ENCODE results near the gene GUCY2C.

Gene GUCY2C

DNA sequence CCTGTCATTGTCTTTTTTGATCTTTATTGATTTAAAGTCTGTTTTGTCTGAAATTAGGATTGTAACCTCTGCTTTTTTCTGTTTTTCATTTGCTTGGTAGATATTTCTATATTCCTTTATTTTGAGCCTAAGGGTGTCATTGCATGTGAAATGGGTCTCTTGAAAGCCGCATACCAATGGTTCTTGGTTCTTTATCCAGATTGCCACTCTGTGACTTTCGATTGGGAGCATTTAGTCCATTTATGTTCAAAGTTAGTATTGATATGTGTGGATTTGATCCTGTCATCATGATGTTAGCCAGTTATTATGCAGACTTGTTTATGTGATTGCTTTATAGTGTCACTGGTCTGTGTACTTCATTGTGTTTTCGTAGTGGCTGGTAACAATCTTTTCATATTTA lies 98.9 kb downstream of the GUCY2C start:
- ATAC-seq (ENCODE audit: low read depth), result no peak
- peaks cover 10% of the 10 kb centered on the region for H3K9me3 Mint-ChIP-seq
- no peak overlapping the region for H3K27ac Mint-ChIP-seq
- peaks cover 3% of the 10 kb centered on the region for H3K4me1 Mint-ChIP-seq
- no peaks in the 10 kb centered on the region for H3K36me3 Mint-ChIP-seq
- H3K4me3 Mint-ChIP-seq, result no peak overlapping the region
- no peak for DNase-seq (ENCODE audit: low spot score in 2 of 2)
- H3K27me3 Mint-ChIP-seq, result no peaks in the 10 kb centered on the region

DNA sequence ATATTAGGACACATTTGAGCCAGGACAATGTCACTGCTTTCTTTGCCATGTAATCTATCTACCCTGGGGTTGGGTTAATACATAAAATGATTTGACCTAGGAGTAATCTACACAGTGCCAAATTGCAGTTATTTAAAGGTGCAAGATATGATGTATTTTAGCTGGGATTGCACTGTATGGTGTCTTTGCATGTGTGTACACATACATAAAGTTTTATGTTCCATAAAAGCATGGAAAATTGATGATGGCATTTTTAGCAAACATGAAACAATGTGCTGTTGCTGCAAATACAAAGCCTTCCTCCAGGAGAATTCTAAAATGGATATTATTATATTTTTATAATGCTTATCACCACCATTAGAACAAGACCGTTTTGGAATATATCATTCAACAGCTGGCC lies 104.7 kb downstream of the GUCY2C start:
- Mint-ChIP-seq H3K9me3 (peaks cover 2% of the 10 kb centered on the region), H3K4me3 (no peak overlapping the region), H3K36me3 (no peaks in the 10 kb centered on the region)

DNA sequence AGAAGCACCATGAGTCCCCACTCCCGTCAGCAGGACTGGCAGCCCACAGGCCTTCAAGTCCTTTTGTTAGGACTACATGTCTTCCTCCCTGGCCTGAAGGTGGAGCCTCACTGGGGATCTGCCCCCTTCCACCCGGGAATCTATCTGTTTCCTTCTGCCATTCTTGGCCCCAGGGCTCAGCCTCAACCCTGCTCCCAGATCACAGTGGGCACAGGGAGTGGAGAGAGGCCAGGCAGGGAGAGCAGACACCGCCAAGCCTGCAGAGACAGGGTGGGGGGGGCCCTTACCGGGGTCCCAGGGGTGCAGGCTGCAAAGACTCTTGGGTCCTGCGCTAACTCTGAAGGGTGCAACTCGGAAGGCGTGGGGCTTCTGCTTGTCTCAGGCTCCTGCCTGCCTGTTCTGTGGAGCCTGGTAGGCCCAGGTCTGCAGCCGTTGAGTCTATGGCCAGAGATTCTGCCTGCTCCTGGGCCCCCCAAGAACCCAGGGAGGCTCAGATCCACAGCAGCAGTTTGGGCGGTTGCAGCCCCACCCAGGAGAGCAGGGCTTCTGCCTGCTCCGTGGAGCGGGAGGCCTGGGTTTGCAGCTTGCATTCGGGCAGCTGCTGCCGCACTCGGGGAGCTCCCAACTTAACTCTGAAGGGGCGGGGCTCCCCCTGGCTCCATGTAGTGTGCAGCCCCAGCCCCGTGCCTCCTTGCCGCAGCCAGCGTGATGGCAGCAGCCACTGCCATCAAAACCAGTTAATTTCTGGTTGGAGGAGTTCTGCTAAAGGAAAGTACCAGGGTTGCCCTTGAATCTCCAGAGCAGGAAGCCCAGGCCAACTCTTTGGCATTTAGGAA lies 107.0 kb downstream of the GUCY2C start:
- no peaks in the 10 kb centered on the region for H3K9me3 Mint-ChIP-seq
- H3K4me3 Mint-ChIP-seq, result no peak overlapping the region
- H3K27me3 Mint-ChIP-seq, result no peaks in the 10 kb centered on the region

More for the DNA sequence above, 104.7 kb downstream of the GUCY2C start:
- Mint-ChIP-seq H3K4me1 (no peaks in the 10 kb centered on the region), H3K27me3 (no peaks in the 10 kb centered on the region), H3K27ac (no peak overlapping the region)
- DNase-seq (ENCODE audit: low spot score in 2 of 2) (no peak), ATAC-seq (ENCODE audit: low read depth) (no peak)

DNA sequence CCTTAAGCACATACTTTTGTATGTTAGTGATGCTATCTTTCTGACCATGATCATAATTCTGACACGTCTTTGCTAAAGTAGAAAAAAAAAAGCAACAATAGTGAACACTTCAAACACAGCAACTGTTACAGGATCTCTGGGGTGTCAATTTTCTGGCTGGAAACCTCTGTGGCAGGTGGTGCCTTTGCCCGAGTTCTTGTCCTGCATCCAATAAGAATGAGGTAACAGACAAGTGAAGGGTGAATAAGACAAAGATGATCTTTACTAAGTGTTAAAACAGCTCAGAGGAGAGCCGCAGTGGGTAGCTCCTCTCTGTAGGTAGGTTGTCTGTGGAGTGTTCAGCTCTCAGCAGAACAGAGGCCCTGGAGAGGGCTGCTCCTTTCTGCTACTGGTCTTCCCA lies 107.8 kb downstream of the GUCY2C start:
- Mint-ChIP-seq H3K4me1 (no peaks in the 10 kb centered on the region), H3K36me3 (no peaks in the 10 kb centered on the region), H3K27me3 (no peaks in the 10 kb centered on the region), H3K27ac (no peak overlapping the region), H3K9me3 (no peaks in the 10 kb centered on the region), H3K4me3 (no peak overlapping the region)
- ATAC-seq (ENCODE audit: low read depth), result no peak
- no peak for DNase-seq (ENCODE audit: low spot score in 2 of 2)

More for the DNA sequence above, 107.0 kb downstream of the GUCY2C start:
- H3K4me1 Mint-ChIP-seq, result no peaks in the 10 kb centered on the region
- DNase-seq (ENCODE audit: low spot score in 2 of 2) (no peak), ATAC-seq (ENCODE audit: low read depth) (no peak)
- no peak overlapping the region for H3K27ac Mint-ChIP-seq
- no peaks in the 10 kb centered on the region for H3K36me3 Mint-ChIP-seq

DNA sequence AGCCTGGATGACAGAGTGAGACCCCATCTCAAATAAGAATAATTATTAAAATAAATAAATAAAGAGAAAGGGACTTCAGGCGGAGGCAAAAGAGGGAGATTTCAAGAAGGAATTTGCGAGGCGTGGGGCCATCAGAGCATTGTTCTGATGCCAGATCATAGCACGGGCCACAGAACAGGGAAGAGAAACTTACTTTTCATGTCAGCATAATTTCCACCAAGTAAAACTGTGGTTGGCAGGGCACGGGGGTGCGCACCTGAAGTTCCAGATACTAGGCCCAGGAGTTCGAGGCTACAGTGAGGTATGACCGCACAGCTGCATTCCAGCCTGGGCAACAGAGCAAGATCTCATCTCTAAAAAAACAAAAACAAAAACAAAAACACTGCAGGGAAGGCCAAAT lies 117.8 kb downstream of the GUCY2C start:
- Mint-ChIP-seq H3K9me3 (no peaks in the 10 kb centered on the region), H3K27me3 (no peaks in the 10 kb centered on the region), H3K4me3 (no peak overlapping the region), H3K36me3 (no peaks in the 10 kb centered on the region), H3K4me1 (peaks cover 22% of the 10 kb centered on the region), H3K27ac (no peak overlapping the region)
- ATAC-seq (ENCODE audit: low read depth) (peak; percentile 75), DNase-seq (ENCODE audit: low spot score in 2 of 2) (no peak)

DNA sequence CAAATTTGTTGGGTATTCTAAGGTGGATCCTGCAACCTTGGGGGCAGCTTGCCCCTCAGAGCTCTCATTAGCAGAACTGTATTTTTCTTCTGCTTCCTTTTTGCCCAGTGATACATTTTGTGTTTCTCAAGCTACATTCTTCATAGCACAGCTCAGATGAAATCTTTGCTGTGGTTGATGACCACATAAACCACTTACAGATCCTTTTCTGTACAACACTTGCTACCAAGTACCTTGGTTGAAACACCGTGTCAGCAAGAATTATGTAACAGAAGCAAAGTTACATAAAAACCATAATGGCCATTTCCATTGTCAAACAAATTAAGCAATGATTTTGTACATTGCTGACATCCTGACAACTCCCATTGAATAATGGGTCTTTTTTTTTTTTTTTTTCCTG lies 119.1 kb downstream of the GUCY2C start:
- Mint-ChIP-seq H3K36me3 (no peaks in the 10 kb centered on the region), H3K27ac (no peak overlapping the region), H3K4me3 (no peak overlapping the region), H3K4me1 (peaks cover 22% of the 10 kb centered on the region), H3K27me3 (no peaks in the 10 kb centered on the region), H3K9me3 (no peaks in the 10 kb centered on the region)
- DNase-seq (ENCODE audit: low spot score in 2 of 2) (no peak), ATAC-seq (ENCODE audit: low read depth) (peak; percentile 53)

DNA sequence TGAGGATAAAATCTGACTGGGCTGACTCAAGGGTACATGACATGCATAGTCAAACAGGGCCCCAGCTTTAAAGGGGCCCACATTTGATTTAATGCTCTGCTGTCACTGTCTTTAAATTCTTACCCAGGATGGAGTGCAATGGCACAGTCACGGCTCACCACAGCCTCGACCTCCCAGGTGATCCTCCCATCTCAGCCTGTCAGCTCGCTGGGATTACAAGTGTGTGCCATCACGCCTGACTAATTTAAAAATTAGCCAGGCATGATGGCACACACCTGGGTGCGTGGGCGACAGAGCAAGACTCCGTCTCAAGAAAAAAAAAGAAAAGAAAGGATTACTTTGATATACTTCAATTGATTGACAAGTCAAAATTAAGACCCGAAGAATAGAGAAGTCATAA lies 119.5 kb downstream of the GUCY2C start:
- peaks cover 22% of the 10 kb centered on the region for H3K4me1 Mint-ChIP-seq
- no peak overlapping the region for H3K27ac Mint-ChIP-seq
- H3K4me3 Mint-ChIP-seq, result no peak overlapping the region
- no peaks in the 10 kb centered on the region for H3K27me3 Mint-ChIP-seq
- H3K9me3 Mint-ChIP-seq, result no peaks in the 10 kb centered on the region
- H3K36me3 Mint-ChIP-seq, result no peaks in the 10 kb centered on the region
- no peak for DNase-seq (ENCODE audit: low spot score in 2 of 2)
- peak; percentile 46 for ATAC-seq (ENCODE audit: low read depth)

DNA sequence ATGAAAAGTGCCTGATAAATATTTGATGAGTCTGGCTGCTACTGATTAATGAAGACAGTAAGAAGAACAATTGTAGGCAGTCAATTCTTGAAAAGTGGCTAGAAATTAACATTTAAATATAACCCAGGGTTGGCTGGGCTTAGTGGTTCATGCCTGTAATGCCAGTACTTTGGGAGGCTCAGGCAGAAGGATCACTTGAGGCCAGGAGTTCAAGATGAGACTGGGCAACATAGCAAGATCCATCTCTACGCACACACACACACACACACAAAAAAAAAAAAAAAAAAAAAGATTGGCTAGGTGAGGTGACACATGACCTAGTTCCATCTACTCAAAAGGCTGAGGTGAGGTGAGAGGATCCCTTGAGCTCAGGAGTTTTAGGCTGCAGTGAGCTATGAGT lies 120.8 kb downstream of the GUCY2C start:
- H3K36me3 Mint-ChIP-seq, result no peaks in the 10 kb centered on the region
- no peak overlapping the region for H3K27ac Mint-ChIP-seq
- peaks cover 22% of the 10 kb centered on the region for H3K4me1 Mint-ChIP-seq
- H3K27me3 Mint-ChIP-seq, result no peaks in the 10 kb centered on the region
- ATAC-seq (ENCODE audit: low read depth), result no peak
- H3K4me3 Mint-ChIP-seq, result no peak overlapping the region
- H3K9me3 Mint-ChIP-seq, result no peaks in the 10 kb centered on the region
- no peak for DNase-seq (ENCODE audit: low spot score in 2 of 2)

DNA sequence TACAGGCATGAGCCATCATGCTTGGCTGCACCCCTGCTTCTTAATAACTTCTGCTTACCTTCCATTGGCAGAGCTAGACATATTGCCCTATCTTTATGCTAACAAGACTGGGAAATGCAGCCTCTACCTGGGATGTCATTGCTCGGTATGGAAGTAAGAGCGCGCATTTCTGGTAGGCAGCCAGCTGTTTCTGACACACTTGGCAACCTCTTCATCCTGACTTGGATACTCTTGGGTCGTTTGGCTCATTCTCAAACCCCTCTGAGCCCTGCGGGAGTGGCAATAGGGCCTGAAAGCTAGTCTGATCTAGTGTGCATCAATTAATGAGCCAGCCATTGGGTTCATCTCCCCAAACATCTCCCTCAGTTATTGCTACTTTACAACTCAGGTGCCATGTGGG lies 123.3 kb downstream of the GUCY2C start:
- Mint-ChIP-seq H3K27me3 (peaks cover 2% of the 10 kb centered on the region), H3K36me3 (peaks cover 1% of the 10 kb centered on the region), H3K9me3 (no peaks in the 10 kb centered on the region), H3K4me1 (peaks cover 18% of the 10 kb centered on the region), H3K27ac (no peak overlapping the region), H3K4me3 (no peak overlapping the region)
- ATAC-seq (ENCODE audit: low read depth) (no peak), DNase-seq (ENCODE audit: low spot score in 2 of 2) (no peak)

DNA sequence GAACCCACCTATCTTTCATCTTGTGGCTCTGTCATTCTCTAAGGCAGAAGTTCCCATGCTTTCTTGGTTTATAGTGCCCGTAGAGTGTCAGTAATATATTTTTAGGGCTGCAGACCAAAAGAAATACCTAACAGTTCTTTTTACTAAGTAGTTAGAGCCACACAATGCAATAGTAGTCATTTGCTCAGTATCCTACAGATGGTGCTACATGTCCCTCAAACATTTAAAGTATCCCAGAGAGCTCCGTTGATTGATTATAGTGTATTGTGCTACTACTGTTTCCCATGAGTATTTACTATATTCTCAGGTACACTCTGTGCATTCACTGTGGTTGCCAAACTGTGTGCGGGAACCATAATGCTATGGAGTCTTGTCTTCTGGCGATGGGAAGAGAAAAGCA lies 124.0 kb downstream of the GUCY2C start:
- H3K27ac Mint-ChIP-seq, result no peak overlapping the region
- no peaks in the 10 kb centered on the region for H3K9me3 Mint-ChIP-seq
- no peak for DNase-seq (ENCODE audit: low spot score in 2 of 2)
- H3K4me1 Mint-ChIP-seq, result peaks cover 15% of the 10 kb centered on the region
- ATAC-seq (ENCODE audit: low read depth), result peak; percentile 30
- peaks cover 3% of the 10 kb centered on the region for H3K27me3 Mint-ChIP-seq
- no peak overlapping the region for H3K4me3 Mint-ChIP-seq
- H3K36me3 Mint-ChIP-seq, result peaks cover 1% of the 10 kb centered on the region

DNA sequence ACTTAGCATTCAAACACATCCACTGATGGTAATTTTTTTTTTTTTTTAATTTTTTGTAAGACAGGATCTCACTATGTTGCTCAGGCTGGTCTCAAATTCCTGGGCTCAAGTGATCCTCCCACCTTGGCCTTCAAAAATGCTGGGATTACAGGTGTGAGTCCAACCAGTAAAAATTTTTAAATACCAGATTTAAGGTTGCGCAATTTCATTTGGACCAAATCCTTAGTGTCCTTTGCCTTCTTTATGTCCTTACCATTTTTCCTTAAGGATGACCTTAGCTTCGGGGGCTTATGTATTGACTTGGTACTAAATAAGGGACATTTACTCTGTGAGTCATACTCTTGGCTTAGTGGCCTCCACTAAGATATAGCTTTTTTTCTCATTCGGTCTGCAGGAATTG lies 124.6 kb downstream of the GUCY2C start:
- DNase-seq (ENCODE audit: low spot score in 2 of 2) (no peak), ATAC-seq (ENCODE audit: low read depth) (no peak)
- Mint-ChIP-seq H3K9me3 (no peaks in the 10 kb centered on the region), H3K36me3 (peaks cover 1% of the 10 kb centered on the region), H3K4me1 (peaks cover 10% of the 10 kb centered on the region), H3K27me3 (peaks cover 3% of the 10 kb centered on the region), H3K4me3 (no peak overlapping the region), H3K27ac (no peak overlapping the region)

DNA sequence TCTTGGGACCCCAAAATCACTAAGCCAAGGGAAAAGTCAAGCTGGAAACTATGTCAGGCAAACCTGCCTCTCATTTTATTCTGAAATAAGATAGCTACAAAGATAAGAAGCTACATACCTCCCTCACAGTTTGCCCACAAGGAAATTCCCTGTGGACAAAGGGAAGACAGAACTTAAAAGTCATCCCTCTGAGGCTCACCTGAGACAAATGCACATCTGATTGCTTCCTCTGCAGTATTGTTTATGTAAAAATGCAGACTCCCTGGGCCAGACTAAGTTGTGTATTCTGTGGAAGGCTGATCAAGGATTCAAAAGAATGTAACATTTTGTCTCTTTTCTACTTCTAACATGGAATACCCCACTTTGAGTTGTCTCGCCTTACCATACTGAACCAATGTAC lies 126.2 kb downstream of the GUCY2C start:
- H3K36me3 Mint-ChIP-seq, result peaks cover 1% of the 10 kb centered on the region
- H3K27ac Mint-ChIP-seq, result no peak overlapping the region
- peaks cover 7% of the 10 kb centered on the region for H3K4me1 Mint-ChIP-seq
- ATAC-seq (ENCODE audit: low read depth), result no peak
- no peaks in the 10 kb centered on the region for H3K9me3 Mint-ChIP-seq
- DNase-seq (ENCODE audit: low spot score in 2 of 2), result no peak
- H3K4me3 Mint-ChIP-seq, result no peak overlapping the region
- peaks cover 3% of the 10 kb centered on the region for H3K27me3 Mint-ChIP-seq

DNA sequence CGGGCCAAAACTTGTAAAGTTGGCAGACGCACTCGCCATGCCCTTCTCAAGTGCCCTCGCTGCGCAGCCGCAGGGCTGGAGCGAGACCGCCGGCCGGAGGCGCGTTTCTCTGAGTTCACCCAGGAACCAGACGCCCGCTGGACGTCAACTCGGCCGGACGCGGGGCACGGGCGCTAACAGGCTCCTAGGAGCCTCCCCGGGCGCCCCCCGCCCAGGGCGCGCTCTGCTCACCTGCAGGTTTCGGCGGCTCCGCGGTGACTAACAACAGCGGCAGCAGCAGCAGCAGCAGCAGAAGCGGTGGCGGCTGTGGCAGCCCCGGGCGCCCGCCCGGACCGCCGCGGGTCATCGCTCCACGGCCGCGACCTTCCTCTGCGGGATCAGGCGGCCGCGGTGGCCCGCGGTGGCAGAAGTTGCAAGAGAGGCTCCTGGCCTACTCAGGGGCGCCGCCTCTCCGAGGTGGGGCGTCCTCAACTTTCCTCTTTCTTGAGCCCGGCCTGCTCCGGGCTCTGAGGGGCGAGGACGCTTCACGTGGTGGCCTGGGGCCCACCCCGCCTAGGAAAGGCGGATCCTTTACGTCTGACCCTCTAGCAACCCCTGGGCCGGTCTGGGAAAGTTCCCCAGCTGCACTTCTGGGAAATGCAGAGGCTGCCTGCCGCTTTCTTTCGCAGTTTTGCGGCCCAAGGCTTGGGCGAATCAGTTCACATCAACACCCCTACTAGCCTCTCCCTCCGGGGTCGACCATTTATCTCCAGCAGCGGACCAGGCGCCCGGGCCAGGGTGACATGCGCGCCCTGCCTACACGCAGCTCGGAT lies 128.8 kb downstream of the GUCY2C start, which contains the start of gene PLBD1:
Gene PLBD1, minus strand, starts transcription at position 533 of the 812 bp plus-strand sequence. Its CDS starts 187 bp downstream, at position 346.
- peak within 1 kb of the TSS; percentile 83 for H3K4me3 Mint-ChIP-seq
- DNase-seq (ENCODE audit: low spot score in 2 of 2), result peak in 1 of 2 donors; percentile 32
- peaks cover 3% of the 10 kb centered on the region for H3K27me3 Mint-ChIP-seq
- ATAC-seq (ENCODE audit: low read depth), result peak; percentile 71
- peaks cover 1% of the 10 kb centered on the region for H3K36me3 Mint-ChIP-seq
- peaks cover 4% of the 10 kb centered on the region for H3K4me1 Mint-ChIP-seq
- no peaks in the 10 kb centered on the region for H3K9me3 Mint-ChIP-seq
- peak within 1 kb of the TSS; percentile 72 for H3K27ac Mint-ChIP-seq

DNA sequence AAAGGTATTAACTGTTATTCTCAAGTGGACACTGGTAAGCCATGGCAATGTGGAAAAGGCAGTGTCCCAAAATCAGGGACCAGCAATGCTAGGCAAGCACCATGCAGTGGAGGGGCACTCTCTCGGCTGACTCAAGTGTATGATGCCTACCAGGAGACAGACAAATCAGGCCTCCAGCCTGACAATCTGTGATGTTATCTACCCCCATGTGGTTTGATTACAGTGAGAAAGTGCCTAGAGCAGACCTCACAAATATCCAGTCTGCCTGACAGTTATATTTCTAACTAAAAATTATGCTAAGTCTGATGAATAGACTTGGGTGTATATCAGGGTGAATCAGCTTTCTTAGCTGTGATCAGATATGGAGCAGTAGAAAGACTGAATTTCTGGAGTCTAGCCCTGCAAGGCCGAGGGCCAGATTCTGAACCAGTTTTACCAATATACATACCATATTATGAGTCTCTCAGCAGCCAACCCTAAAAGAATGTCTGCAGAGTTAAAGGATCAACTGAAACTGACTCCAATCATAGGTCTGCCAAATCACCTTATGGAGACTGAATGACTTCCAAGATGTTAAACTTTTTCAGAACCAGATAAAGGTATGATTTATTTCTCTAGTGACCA lies 132.0 kb downstream of the GUCY2C start:
- no peak for DNase-seq (ENCODE audit: low spot score in 2 of 2)
- peaks cover 1% of the 10 kb centered on the region for H3K36me3 Mint-ChIP-seq
- no peaks in the 10 kb centered on the region for H3K9me3 Mint-ChIP-seq
- peaks cover 3% of the 10 kb centered on the region for H3K27me3 Mint-ChIP-seq
- no peak overlapping the region for H3K4me3 Mint-ChIP-seq
- no peak overlapping the region for H3K27ac Mint-ChIP-seq
- peaks cover 11% of the 10 kb centered on the region for H3K4me1 Mint-ChIP-seq
- no peak for ATAC-seq (ENCODE audit: low read depth)

All from memory B cell (primary cell).